IPS-18c (cell line): ENCODE results near the gene L3MBTL4.
"Not testable (repeated sequence)": the region's sequence is repeated elsewhere in the genome, so short reads cannot be mapped to it uniquely, and the experiment has no call there.

Experiments
- H3K4me3 ChIP-seq: 2 replicates; pipeline ENCODE4 v1.7.0; 2013; ENCODE audit warnings: low read depth, mild to moderate bottlenecking, low read length, moderate library complexity; ENCODE audit not compliant: insufficient read depth
- H3K9me3 ChIP-seq: one replicate; pipeline ENCODE4 v1.6.1; 2013; ENCODE audit warnings: mild to moderate bottlenecking, low read length, moderate library complexity; ENCODE audit not compliant: control insufficient read depth, insufficient read depth

The L3MBTL4 gene

DNA sequence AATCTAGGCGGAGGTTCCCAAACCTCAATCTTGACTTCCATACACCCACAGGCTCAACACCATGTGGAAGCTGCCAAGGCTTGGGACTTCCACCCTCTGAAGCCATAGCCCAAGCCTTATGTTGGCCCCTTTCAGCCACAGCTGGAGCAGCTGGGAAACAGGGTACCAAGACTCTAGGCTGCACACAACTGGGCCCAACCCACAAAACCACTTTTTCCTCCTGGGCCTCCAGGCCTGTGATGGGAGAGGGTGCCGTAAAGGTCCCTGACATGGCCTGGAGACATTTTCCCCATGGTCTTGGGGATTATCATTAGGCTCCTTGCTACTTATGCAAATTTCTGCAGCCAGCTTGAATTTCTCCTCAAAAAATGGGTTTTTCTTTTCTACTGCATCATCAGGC, 279.7 kb downstream of the L3MBTL4 start:
- not testable (repeated sequence) for H3K9me3 ChIP-seq, H3K4me3 ChIP-seq

DNA sequence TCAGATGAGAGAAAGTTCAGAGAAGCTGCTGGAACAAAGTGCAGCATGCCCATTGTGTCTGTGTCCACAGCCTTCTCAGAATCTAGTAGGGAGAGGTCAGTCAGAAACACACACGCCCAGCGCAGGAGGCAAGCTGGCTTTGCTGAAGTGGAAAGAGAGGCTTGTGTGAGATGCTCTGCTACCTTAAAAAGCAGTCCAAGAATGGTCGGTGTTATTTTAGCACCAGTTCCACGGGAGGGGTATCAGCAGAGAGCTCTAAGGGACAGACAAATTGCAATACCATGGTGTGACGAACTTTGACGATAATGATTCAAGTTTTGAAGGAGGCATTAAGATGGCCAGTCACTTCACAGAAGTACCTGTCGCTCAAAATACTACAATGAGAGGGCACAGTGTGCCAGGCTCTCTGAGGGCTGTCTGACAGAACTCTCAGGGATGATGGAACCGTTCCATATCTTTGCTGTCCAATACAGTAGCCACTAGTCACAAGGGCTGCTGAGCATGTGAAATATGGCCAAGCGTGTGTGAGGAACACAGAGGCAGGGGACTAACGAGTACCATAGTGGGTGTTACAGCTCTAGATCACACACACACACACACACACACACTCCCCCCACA, 281.9 kb downstream of the L3MBTL4 start:
- peaks cover 3% of the 10 kb centered on the region for H3K9me3 ChIP-seq
- H3K4me3 ChIP-seq, result no peak overlapping the region

DNA sequence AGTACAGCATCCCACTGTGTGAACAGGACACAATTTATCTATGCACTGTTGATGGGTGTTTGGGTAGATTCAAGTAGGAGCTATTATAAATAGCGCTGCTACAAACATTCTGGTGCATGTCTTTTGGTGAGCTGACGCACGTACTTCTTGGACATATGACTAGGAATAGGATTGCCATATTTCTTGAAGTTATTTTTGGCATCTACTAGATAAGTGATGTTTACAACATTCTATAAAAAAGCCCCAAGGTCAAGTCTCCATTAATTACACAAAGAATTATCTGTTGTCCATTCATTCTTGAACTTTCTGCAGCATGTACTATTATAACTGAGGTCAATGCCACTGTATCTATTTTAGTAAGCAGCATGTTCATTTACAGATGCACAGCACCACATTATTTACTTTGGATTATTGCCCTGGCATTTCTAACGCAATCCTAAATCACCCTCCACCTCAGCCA, 293.9 kb downstream of the L3MBTL4 start:
- Histone ChIP-seq H3K9me3 (no peaks in the 10 kb centered on the region), H3K4me3 (no peak overlapping the region)

GRCh38 chr18:6119761-6120160, 294.9 kb downstream of the L3MBTL4 start:
- Histone ChIP-seq H3K4me3 (no peak overlapping the region), H3K9me3 (no peaks in the 10 kb centered on the region)

- Histone ChIP-seq H3K9me3 (no peaks in the 10 kb centered on the region), H3K4me3 (no peak overlapping the region)
Observed at GRCh38 chr18:6118080-6118479, 296.6 kb downstream of the L3MBTL4 start.

GRCh38 chr18:6115710-6116109, 299.0 kb downstream of the L3MBTL4 start:
- Histone ChIP-seq H3K9me3 (no peaks in the 10 kb centered on the region), H3K4me3 (no peak overlapping the region)

DNA sequence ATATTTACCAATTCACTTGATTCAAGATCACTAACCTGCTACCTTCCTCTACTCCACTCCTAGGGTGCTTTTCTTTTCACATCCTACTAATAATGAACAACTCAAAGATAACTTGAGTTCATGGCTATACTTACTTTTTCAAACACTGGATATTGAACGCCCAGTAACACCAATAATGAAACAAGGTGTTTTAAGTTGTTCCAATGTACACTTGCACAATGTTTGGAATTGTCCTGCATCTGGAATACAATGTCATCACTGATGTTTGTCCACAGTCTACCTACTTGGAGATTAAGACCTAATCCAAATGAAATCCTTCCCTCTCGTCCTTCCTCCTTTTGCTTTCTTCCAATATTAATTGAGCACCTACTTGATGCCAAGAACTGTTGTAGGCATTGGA, 301.1 kb downstream of the L3MBTL4 start:
- H3K9me3 ChIP-seq, result no peaks in the 10 kb centered on the region

DNA sequence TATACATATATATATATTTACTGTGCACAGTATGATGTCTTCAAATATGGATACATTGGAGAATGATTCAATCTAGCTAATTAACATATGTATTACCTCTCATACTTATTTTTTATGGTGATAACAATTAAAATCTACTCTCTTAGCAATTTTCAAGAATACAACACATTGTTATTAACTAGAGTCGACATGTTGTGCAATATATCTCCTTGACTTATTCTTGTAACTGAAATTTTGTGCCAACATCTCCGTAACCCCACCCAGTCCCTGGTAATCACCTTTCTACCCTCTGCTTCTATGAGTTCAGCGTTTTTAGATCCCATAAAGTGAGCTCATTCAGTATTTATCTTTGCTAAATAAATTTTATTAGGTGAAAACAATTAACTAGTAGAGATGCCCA, 303.0 kb downstream of the L3MBTL4 start:
- Histone ChIP-seq H3K4me3 (no peak overlapping the region), H3K9me3 (no peaks in the 10 kb centered on the region)

More for the DNA sequence above, 301.1 kb downstream of the L3MBTL4 start:
- H3K4me3 ChIP-seq, result no peak overlapping the region

- no peaks in the 10 kb centered on the region for H3K9me3 ChIP-seq
- no peak overlapping the region for H3K4me3 ChIP-seq
Observed at GRCh38 chr18:6109743-6110142, 305.0 kb downstream of the L3MBTL4 start.

DNA sequence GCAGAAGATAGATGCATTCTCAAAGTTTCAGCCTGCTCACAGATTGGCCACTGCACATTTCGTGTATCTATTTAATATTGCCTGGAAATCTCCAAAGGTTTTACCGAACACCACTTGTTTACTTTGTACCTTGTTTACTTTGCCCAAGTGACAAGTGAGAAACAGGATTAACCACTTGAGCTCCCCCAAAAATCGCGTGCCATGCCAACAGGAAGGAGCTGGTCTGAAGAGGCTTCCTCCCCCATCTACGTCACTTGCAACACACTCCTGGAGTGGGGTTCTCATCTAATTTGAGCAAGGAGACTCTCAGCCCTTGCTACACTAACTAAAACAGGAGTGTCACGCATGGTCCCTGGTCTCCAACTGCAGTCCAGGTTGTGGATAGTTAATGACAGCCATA, 306.9 kb downstream of the L3MBTL4 start:
- H3K9me3 ChIP-seq, result no peaks in the 10 kb centered on the region
- no peak overlapping the region for H3K4me3 ChIP-seq

DNA sequence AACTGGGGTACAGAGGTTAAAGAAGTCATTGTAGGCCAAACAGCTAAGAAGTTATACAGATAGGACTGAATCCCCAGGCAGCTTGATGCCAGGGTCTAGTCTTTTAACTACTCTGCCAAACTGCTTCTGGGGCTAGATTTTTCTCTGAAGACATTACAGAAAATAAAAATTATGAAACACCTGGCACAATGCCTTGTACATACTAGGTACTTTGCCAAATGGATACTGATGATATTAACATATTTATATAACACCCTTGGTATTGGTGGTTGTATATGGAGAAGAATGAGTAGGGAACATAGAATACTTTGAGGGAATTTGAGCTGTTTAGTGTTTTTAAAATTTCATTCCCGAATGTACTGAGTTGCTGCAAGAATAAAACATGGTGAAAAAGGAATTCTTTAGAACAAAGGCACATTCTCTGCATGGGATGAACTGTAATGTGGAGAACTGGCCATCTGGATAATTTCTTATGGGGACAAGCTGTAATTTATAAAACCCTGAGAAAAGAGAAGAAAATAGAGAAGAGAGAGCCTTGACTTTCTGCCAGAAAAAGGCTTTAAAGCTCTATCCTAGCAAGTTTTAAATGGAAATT, 308.5 kb downstream of the L3MBTL4 start:
- Histone ChIP-seq H3K4me3 (no peak overlapping the region), H3K9me3 (no peaks in the 10 kb centered on the region)

DNA sequence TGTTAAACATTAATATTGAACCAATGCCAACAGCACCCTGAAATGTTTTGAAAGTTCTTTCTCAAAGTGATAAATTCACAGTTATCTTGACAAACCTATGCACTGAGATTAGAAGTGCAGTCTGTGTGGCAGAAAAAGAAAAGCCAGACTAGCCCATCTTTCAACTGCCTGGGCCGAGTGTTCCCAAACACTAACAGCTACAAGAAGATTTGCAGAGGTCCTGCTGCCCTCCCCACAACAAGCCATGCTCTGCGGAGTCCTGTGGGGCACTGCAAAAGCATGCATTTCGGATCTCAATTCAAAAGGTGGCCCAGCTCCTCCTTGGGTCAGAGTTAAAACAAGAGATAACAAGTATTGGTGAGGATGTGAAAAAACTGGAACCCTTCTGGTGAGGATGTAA, 311.0 kb downstream of the L3MBTL4 start:
- H3K4me3 ChIP-seq, result no peak overlapping the region
- H3K9me3 ChIP-seq, result no peaks in the 10 kb centered on the region

DNA sequence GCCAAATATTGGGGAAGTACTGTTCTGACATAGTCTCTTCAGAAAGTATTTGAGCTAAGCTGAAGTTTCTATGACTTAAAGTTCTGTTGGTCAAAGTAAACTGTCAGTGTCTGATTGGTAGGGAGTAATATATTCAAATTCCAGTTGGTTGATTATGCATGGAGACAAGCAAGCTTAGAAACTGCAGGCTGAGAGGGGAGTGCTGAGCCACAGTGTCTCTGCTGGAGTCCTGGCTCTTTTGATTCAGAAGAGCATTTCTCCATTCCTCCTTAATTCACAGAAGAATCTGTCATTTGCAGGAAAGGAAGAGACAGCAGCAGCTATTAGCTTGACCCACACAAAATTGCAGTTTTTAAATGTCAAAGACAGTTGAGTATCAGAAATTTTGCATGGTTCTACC, 318.0 kb downstream of the L3MBTL4 start:
- Histone ChIP-seq H3K9me3 (no peaks in the 10 kb centered on the region), H3K4me3 (no peak overlapping the region)

DNA sequence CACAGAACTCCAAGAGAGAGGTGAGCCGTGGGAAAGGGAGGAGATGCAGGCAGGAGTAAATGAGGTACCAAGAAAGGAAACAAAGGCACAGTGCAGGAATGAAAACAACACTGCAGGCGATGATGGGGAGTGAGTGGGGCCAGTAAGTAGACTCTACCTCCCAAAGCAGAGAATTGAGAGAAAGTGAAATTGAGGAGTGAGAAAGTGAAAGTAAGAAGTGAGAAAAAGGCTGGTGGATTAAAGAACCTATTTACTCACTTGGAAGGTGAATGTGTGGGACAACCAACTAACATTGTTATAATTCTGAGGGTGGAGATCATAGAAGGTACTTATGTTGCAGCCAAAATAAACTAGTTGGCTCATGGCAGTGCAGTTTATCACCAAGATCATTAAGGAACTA, 326.3 kb downstream of the L3MBTL4 start:
- no peaks in the 10 kb centered on the region for H3K9me3 ChIP-seq

DNA sequence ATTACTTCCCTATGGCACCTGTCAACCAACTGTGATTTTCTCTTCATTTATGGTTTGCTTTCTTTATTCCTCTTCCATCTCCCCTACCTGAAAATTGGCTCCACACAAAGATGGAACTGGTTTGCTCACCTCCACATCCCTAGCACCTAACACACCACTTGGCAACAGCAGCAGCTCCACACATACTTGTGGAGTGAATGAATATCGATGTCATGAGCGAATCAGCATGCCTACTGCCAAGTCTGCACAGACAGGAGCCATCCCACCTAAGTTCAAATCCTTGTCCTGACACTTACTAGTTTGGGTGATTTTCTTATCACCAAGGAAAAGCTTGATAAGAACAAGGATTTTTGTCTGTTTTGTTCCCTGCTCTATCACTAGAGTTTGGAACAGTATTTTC, 328.0 kb downstream of the L3MBTL4 start:
- Histone ChIP-seq H3K4me3 (no peak overlapping the region), H3K9me3 (no peaks in the 10 kb centered on the region)

More for the DNA sequence above, 326.3 kb downstream of the L3MBTL4 start:
- H3K4me3 ChIP-seq, result no peak overlapping the region

DNA sequence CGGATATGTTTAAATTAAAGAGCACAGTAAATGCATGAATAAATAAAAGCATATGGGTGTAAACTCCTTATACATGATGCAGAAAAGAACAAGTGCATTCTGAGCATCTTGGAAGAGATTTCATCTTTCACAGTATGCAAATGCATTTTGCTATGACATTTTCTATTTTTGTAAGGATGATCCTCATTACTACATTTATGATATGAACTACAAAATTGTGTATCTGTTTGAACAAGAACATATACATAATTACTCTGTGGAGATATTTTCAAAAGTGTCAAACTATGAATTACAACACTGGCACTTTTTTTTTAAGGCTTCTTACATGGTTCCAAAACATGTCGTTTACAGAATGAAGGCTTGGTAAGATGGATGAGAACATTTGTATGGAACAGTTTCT, 335.3 kb downstream of the L3MBTL4 start:
- no peak overlapping the region for H3K4me3 ChIP-seq
- no peaks in the 10 kb centered on the region for H3K9me3 ChIP-seq

GRCh38 chr18:6078877-6079276, 335.8 kb downstream of the L3MBTL4 start:
- no peak overlapping the region for H3K4me3 ChIP-seq
- no peaks in the 10 kb centered on the region for H3K9me3 ChIP-seq

DNA sequence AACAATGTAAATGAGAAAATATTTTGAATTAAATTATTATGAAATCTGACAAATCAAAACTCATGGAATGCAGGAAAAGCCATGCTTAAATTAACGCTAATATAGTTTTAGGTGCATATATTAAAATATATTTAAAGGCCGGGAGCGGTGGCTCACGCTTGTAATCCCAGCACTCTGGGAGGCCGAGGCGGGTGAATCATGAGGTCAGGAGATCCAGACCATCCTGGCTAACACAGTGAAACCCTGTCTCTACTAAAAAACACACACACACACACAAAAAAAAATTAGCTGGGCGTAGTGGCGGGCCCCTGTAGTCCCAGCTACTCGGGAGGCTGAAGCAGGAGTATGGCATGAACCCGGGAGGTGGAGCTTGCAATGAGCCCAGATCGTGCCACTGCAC, 342.3 kb downstream of the L3MBTL4 start:
- H3K9me3 ChIP-seq, result not testable (repeated sequence)

GRCh38 chr18:6069539-6069938, 345.2 kb downstream of the L3MBTL4 start:
- Histone ChIP-seq H3K4me3 (no peak overlapping the region), H3K9me3 (no peaks in the 10 kb centered on the region)

More for the DNA sequence above, 342.3 kb downstream of the L3MBTL4 start:
- not testable (repeated sequence) for H3K4me3 ChIP-seq
